Stimulated activated CD4-positive, alpha-beta T cell treated with anti-CD3 and anti-CD28 coated beads, Interleukin-1b, Interleukin-23, amount 100 ng/mL, for 48 hours (primary cell): ENCODE measurements around the gene ZCCHC14.
A peak's percentile ranks its signal among the peaks of the same experiment; 100 is the strongest.

Experiments
- DNase-seq: peaks from one replicate; pipeline ENCODE4 v3.0.0-alpha.2; 2020

Gene ZCCHC14

DNA sequence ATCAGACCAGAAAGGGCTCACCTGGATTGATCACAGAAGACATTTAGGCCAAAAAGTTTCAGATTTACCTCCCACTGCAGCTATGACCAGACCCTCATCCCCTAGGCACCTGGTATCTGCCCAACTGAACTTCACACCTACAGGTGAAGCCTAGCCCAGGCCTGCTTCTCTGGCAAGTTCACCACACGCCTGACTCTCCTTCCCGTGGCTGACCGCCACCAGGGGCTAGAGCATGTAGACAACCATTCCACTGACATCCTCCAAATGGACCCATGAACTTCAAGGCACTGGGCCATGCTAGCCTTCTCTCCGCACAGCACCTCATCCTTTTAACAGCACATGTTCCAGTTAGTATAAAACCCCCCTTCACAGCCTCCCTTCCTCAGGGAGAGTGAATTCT, 18.8 kb downstream of the ZCCHC14 start:
- no peak for DNase-seq

DNA sequence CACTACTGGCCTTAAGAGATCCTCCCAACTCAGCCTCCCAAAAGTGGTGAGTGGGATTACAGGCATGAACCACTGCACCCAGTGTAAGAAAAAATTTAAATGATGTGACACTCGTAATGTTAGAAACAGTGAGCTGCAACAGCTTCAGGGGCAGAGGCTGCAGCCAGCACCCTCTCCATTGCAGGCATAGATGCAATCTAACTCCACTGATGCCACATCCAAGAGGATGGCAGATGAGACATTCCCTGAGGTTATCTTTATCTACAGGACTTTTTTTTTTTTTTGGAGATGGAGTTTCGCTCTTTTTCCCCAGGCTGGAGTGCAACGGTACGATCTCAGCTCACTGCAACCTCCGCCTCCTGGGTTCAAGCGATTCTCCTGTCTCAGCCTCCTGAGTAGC, 19.9 kb downstream of the ZCCHC14 start:
- DNase-seq, result no peak

DNA sequence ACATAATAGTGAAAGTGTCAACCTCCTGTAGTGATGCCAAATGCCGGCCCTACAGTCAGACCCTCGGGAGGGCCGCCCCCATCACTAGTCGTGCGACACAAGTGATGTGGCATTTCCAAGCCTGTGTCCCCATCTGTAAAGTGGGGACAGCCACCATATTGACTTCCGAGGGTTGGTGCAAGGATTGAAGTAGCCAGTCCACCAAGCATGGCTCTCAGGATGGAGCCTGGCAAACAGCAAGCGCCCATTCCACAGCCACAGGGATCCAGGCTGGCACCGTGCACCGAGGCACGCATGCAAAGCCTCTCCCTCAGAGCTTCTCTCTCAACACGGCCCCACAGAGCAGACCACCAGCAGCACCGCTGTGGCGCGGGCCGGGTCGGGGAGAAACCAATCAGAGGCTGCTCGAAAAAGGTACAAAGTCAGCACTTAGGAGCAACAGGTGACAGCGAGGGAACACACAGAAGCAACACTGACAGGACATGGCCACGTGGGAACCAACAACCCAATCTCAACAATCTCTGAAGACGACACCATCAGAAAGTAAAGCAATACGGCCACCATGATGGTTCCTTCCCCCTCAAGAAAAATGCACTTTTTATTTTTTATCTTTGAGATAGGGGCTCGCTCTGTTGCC, 20.6 kb downstream of the ZCCHC14 start:
- no peak for DNase-seq

DNA sequence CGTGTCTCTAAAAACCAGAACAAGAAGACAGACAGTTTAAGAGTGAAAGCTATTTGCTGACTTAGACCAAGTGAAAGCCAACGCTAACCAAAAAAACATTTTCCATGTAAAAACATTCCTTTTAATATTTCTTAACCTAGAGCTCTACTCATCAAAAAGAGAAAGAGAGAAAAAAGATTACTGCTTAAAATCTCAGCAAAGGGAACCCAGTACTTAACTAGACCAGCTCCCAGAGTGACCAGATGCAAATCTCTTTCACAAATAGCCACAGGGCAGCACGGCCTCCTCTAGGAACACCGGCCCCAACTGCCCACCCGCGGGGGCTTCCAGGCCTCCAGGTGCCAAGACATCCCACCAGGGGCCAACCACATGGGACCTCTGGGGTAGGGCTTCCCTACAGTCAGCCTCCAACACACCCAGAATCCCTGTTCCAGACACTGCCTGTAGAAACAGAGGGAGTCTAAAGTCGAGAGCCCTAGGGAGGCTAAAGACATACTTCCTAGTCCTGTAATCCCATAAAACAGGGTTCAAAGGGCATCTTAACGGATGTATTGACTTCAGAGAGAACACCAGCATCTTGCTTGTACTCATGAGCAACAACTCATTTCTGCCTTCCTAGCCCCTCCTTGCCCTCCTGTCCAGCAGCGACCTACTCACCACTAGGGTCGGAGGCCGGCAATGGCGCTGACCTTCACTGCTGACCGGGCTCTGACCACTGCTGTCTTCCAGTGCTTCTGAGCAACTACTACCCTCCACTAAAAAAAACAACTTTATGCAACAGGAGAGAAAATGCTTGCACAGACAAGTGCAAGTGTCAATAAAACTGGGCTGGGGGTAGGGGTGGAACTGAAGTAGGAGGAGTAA, 21.3 kb downstream of the ZCCHC14 start:
- DNase-seq, result no peak

DNA sequence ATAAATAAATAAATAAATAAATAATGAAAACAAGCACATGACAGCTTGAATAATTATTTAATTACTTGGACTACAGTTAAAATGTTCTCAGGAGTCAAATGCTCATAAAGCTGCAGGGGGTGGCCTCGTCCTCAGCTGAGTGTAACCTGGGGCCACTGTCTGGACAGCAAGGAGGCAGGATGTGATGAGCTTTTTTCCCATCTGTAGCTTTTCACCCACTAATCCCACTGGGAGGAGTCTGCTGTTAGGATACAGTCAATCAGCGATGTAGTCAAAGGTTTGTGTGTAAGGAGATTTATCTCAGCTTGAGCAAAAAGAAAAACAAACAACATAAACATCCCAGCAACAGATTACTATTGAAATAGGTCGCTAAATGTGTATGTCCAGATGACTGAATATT, 22.5 kb downstream of the ZCCHC14 start:
- DNase-seq, result no peak

DNA sequence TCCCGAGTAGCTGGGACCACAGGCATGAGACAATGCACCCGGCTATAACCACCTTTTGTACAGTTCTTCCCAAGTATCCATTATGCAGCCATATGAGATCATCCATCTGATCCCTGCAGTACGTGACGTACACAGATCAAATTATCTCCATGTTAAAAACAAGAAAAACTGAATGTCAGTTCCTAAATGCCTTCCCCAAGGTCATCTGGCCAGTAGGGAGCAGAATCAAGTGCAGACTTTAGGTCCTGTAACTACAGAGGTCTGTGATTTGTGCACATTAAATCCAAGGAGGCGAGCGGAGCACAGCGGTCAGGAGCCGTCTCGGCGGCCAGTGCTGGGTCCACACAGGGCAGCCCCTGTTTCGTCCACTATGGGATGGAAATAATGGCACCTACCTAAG, 23.7 kb downstream of the ZCCHC14 start:
- DNase-seq, result no peak

DNA sequence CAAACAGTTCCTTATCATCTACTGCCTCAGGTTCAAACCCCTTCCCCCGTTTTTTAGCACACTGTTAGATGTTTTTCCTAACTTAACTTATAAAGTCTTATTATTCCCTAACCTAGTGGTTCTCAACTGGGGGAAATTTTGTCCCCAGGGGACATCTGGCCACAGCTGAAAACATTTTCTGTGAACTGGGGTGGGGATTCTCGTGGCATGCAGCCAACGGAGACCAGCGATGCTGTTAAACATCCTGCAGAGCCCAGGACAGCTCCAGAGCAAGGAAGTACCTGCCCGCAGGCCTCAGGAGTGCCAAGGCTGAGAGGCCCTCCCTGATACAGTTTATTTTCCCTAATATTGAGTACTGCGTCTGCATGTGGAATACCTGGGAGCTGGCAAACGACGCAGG, 24.3 kb downstream of the ZCCHC14 start:
- DNase-seq, result no peak

DNA sequence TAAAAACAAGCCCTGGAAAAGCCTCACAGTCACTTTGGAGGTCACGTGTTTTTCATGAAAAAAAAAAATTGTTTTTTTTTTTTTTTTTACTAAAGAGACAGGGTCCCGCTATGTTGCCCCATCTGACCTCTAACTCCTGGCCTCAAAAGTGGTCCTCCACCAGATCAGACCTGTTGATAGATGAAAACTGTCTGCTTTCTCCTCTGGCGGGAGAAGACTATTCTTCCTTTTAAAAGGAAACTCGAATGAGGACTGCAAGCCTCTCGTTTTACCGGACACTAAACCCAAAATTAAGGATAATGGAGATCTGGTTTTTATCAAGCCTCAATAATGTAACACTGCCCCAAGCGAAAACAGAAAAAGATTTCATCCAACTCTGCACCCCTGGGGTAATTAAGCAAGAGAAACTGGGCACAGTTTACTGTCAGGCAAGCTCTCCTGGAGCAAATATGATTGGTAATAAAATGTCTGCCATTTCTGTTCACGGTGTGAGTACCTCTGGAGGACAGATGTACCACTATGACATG, 25.8 kb downstream of the ZCCHC14 start:
- no peak for DNase-seq

DNA sequence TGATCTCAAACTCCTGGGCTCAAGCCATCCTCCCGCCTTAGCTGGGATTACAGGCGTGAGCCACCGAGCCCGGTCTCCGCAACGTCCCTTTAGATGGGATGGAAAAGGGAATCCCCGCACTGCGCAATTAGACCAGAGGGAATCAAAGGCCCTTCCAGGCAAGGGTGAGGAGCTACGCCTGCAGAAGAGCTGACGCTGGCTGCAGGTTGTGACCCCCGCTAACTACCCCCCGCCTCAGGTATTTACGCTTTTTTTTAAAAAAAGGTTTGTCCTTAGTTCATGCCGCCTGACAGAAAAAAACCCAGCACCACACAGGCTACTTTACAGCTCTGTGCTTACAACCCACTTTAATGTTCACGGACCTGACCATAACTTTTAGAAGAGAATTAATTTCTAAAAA, 26.9 kb downstream of the ZCCHC14 start:
- DNase-seq, result no peak

DNA sequence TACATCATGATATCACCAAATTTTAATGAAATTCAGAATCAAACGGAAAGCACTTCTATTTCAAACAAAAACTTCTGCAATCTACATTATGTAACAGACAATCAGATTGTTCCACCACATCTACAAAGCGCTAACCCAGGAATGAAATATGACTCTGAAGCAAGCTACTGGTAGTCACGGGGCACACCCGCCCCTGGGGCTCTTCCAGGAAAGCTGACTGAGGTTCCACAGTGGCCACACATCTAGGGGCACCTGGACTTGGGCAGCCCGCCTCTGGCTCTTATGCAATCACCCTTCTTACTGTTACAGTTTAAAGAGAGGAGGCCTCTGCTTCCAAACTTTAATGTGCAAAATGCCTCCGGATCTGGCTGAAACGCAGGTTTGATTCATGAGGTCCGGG, 27.5 kb downstream of the ZCCHC14 start:
- no peak for DNase-seq

DNA sequence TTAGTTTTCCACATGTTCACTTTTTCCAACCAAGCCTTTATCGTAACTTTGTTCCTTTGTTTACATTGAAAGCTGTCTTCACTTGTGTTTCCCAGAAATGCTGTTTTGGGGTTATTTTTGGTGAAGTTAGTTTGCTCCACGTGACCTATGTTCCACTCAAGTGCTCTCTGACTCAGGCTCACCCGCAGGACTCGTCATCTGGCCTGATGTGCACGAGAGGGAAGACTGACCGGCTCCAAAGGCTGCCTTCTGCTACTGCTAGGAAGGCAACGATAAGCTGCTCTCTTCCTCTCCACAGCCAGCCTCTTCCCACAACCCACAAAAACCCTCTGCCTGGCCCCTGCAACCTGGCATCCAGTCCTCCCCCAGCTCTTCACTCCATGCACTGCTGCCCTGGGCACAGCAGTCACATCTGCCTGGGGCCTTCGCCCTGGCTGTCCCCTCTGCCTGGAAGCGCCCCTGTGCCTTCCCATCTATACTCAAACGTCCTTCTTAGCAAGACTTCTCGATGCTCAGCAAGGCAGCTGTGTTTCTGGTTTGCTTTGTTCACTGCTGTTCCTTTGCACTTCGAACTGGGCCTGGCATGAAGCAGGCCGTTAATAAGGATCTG, 28.0 kb downstream of the ZCCHC14 start:
- DNase-seq, result peak; percentile 62

DNA sequence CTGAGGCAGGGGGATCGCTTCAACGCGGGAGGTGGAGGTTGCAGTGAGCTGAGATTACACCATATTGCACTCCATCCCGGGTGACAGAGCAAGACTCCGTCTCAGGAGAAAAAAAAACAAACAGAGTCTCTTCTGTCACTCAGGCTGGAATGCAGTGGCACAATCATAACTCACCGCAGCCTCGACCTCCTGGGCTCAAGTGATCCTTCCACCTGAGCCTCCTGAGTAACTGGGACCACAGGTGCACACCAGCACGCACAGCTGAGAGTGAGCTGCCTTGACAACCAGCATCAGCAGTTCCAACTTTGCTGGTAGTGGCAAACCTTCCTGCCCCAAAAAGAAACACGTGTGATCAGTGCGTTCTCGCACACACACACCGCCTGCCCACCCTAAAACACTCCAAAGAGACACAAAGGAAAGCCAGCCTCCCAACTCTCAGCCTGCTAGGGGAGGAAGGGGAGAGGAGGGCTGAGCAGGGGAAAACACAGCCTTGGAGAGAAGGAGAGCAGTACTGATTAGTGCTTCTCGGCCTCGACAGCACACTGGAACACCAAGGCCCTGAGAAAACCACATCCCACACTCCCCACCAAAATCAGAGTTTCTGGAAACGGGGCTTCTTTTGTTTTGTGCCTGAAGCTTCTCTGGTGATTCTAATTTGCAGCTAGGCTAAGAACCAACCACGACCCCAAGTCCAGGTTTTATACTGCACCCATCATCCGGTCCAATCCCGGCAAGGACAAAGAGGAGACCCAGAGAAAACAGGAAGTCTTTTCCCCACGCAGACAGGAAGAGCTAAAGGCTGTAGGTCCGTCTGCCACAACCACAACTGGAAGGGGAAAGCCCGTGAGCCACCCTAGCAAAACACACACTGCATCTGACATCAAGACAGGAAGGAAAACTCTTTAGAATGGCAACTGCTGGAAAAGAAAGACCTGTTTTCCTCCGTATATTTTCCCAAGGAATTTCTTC, 28.8 kb downstream of the ZCCHC14 start:
- peak; percentile 45 for DNase-seq

DNA sequence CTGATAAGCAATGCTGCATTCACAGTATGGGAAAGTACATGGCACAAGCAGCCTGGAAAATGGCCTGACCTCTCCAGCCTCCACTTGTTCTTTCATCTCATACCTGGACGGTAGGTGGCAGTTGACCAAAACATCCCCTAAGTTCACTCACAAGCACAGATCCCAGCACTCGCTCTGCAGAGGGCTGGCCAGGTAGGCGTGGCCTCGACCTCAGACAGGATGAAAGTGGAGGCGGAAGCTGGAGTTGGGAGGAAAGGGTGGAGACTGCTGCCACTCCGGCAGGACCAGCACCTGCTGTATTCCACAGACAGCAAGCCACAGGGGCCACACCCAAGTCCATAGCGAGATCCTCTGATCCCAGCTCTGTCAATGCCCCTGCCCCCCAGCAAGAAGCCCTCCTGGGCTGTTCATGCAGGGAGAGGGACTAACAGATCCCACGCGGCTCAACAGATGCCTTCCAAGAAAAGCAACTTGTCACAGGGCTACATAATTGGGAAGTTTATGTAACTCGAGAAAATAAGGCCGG, 31.3 kb downstream of the ZCCHC14 start:
- no peak for DNase-seq

DNA sequence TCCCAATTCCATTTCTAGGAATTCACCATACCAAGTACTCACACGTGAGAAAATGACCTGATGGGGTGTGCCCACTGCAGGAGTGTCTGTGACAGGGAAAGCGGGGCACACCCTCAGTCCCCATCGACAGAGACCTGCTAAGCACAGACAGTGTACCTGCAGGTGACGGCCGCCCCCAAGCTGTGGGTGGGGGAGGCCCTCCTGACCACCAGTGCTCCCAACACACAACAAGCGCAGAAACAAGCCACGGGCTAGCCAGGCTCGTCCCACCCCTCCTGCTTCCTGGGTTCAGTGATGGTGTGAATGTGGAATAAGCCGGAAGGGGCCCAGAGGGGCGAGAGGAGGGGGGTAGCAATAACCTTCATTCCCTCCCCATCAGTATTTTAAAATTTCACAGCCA, 31.9 kb downstream of the ZCCHC14 start:
- no peak for DNase-seq

DNA sequence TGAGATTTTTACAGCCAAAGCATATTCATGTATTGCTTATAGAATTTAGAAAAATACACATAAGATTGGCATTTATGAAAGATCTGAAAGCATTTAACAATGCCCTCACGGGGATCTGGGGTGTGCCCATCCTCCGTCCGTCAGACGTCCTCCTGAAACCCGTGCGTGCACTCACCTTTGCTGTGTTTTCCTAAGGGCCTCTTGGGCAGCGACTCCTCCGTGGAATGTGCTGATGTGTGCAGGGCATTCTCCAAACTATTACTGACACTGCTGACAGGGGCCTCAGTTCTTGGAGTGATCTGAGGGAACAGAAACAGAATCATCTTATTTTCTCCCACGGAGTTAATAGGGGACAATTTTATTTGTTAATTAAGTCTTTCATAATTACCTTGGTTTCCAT, 33.0 kb downstream of the ZCCHC14 start:
- DNase-seq, result no peak

DNA sequence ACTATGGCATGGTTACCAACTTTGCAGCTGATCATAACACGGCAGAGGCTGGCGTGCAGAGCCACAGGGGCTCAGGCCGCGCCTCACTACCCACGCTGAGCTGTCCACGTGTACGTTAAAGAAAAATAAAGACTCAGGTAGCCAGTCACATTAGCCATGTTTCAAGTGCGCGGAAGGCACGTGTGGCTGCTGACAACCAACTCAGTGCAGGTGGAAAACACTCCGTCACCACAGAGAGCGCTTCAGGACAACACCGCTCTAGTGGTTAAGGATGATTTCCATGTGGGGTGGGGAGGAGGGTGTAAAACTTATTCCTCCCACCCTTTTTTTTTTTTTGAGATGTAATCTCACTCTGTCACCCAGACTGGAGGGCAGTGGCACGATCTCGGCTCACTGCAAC, 33.8 kb downstream of the ZCCHC14 start:
- no peak for DNase-seq

DNA sequence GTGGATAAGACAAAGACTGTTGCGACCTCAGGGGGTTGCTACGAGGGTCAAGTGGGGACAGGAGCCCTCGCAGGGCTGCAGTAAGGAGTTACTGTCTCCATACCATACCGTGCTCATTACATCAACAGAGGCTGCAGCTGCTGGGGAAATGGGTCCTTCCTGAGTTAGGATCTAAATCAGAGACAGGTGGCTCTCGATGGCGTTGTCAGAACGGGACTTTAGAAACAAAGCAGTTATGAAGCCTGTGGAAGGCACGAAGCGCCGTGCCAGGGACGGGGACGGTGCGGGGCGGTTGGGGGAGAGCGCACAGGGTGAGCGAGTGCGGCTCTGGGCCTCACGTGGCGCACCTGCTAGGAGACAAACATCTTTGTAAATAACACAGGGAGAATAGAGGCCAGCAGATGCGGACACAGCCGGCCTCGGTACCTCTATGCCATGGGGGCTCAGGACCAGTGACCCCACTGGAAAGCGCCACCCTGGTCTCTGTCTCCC, 34.4 kb downstream of the ZCCHC14 start:
- DNase-seq, result no peak

DNA sequence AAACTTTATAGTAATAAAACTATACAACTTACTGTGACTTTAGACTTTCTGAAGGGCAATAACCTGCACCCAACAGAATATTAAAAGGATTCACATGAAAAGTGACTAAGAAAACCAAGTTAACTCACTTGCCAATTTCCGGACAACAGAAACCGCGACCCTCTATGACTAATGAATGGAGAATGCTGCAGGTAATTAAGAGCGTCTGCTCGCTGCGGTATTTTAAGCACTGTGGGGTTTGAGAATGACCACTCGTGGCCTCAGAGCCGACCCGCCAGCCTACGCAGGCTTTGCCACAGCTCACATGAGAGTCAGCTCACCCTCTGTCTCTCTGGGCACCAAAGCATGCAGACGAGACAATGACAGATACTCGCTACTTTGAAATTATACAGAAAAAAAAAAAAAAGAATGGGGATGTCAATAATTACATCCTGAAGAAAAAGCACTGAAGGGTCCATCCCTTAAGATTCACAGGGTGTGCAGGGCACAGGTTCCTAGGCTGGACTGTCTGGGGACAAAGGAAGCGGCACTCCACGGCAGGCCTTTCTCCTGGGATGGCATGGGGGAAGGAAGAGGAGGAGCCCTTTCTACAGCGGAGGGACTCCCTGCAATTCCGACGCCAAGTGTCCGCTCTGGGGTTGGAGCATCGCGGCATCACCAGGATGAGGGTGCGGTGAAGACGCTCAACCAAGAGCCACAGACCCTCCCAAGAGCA, 35.0 kb downstream of the ZCCHC14 start:
- peak; percentile 55 for DNase-seq

DNA sequence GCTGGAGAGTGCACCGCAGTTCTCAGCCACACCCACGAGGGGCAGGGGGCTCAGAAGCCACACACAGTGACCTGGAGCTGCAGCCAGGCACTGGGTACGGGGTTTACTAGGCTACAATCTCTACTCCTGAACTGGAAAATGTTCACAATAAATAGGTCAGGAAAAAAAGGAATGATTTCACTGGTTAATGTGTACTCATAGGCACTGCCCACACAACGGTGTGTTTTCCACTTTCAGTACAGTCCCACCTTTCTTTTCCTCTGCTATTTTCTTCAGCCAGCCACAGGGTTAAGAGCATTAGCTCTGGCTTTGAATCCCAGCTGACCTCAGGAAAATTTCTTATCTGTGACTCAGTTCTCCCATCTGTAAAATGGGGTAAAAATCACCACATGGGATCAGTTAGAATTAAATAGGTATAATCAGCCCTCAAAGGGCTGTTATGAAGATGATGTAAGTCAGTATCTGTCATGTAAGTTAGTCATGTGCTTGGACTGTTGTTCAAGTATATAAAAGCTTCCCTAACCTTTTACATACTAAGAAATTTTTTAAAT, 35.7 kb downstream of the ZCCHC14 start:
- no peak for DNase-seq

DNA sequence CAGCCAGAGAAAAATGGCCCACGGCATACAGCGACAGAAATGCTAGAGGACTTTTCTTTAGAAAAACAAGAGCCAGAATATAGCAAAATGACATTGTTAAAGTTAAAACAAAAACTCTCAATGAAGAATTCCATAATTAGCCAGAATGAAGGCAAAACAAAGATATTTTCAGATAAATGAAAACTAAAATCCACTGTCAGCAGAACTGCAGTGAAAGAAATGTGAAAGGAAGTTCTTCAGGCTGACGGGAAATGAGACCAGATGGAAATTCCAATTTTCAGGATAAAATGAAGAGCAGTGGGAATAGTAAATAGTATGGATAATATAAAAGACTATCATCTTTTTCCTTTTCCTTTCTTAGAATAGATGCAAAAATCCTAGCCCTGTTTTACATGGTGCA, 38.4 kb downstream of the ZCCHC14 start:
- no peak for DNase-seq

DNA sequence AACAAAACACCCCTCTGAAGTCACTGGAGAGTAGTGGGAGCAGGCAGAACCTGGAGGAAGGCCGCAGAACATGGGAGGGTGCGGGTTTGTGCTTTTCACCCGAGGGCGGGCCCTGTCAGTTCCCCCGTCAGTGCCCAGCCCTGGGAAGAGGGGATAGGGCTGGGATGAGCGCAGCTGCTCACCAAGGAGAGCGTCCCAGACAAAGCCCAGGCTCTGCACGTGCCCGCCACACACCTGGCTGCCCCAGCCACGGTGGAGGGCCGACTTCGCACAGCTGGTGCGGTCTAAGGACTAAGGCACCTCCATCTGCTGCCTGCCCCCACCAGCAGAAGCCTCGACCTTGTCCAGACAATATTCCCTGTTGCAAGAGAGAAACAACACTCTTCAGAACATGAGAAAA, 39.5 kb downstream of the ZCCHC14 start:
- DNase-seq, result no peak
